ENCODE measurements around the gene PIGU.

The PIGU gene

DNA sequence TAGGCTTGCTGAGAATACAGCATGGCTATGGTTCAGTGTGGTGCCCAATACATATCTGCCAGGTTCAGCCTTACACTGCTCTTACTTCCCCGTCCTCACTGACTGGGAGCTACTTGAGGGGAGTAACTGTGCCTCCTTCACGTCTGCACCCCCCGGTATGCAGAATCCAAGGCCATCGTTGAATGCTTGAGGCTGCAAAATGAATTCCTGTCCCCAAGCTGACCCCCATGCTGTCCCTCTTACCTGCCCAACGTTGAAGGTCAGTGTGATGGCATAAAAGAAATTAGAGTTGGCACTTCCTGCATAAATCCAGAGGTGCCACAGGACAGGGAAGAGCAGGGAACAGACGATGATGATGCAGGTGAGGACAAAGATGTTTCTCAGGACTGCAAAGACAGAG is 102.0 kb downstream of the PIGU start:
- DNase-seq = no peak

- DNase-seq = no peak
These were observed 102.5 kb downstream of the PIGU start for GRCh38 chr20:34574426-34574825.

GRCh38 chr20:34573541-34574300 is 103.2 kb downstream of the PIGU start:
- no peak for DNase-seq

GRCh38 chr20:34571753-34572152 is 105.1 kb downstream of the PIGU start:
- DNase-seq = no peak

GRCh38 chr20:34570859-34571306 is 106.0 kb downstream of the PIGU start:
- DNase-seq = no peak

DNA sequence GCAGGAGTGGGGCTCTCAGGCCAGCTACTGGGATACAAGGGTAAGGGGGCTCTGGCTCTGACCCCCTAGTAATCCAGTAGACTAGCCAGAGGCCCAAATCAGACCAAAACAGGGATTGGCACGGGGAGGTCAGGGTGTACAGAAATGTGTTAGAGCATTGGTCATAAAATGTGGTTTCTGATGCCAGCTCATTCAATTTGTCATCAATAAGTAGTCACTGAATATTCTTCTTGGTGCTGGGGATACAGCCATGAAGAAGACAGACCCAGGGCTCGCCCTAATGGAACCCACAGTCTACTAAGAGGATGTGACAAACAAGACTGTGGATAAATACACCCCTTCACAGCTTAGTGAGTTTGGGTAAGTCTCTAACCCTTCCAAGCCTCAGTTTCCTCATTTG is 107.3 kb downstream of the PIGU start:
- DNase-seq = no peak

GRCh38 chr20:34567892-34568865 is 108.7 kb downstream of the PIGU start:
- no peak for DNase-seq

- peak; percentile 7 for DNase-seq
These were observed 109.7 kb downstream of the PIGU start for GRCh38 chr20:34566978-34567891.

DNA sequence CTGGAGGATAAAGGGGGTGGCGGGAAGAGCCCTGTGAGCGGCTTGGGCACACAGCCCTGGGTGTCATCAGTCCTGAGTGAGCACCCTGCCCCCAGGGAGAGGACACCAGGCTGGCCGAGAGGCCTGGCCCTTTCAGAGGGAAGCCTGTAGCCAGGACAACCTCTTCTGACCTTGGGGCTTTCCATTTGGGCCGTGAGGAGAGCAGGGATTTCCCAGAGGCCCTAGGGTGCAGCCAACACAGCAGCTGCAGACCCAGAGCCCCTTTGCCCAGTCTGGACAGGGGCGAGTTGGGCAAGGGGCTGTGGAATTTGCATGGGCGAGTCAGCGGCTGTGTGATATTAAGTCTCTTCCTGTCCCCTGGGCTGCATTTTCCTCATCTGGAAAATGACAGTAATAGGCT is 112.1 kb downstream of the PIGU start:
- no peak for DNase-seq

- DNase-seq = no peak
These were observed 114.3 kb downstream of the PIGU start for GRCh38 chr20:34562641-34563040.

- no peak for DNase-seq
These were observed 115.2 kb downstream of the PIGU start for GRCh38 chr20:34561661-34562060.

DNA sequence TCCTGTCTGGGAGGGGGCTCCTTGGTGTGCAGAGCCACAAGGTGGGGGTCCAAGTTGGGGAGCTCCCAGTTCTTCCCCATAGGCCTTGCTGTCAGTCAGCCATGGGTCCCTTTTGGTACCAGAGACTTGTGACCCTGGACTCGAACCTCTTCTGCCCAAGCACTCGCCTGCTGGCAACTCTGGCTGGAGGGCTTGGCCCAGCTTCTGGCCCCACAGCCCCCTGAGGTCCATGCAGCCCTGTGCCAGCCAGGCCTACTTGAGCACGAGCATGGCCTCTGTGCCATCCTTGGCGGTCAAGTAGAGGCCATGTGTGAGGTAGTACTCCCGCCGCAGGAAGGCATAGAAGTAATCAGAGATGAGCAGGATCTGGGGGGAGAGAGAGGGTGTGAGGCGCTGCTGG is 116.3 kb downstream of the PIGU start:
- DNase-seq = no peak

GRCh38 chr20:34560141-34560523 is 116.8 kb downstream of the PIGU start:
- DNase-seq = no peak

DNA sequence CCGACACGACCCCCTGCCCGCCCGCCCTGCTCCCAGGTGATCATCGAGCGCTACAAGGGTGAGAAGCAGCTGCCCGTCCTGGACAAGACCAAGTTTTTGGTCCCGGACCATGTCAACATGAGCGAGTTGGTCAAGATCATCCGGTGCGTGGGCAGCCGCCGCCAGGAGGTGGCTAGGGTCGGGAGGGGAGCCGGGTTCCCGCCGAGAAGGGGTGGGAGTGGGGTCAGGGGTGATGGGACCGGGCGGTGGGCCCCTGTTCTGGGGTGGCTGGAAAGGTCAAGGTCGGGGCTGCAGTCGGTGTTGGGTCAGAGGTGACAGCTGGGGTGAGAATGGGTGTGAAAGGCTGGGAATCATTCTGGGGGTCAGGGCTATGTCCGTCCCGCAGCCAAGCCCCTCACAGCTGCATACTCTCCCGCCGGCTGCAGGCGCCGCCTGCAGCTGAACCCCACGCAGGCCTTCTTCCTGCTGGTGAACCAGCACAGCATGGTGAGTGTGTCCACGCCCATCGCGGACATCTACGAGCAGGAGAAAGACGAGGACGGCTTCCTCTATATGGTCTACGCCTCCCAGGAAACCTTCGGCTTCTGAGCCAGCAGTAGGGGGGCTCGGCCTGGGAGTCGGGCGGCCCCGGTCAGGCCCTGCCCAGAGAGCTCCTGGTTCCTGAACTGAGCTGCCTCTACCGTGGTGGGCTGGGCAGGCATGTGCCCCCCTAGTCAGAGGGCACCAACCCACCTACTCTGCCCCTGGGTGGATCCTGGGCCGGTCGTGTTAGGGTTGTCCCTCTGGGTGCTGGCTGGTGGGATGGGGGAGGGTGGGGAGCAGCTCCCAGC is 117.4 kb downstream of the PIGU start:
- no peak for DNase-seq

- DNase-seq = no peak
These were observed 118.3 kb downstream of the PIGU start, which contains the start of gene MAP1LC3A for GRCh38 chr20:34558320-34559218. Gene MAP1LC3A (plus strand): TSS chr20:34558718. CDS start chr20:34558869, 151 bp downstream.

GRCh38 chr20:34557936-34558319 is 119.0 kb downstream of the PIGU start:
- DNase-seq = no peak

DNA sequence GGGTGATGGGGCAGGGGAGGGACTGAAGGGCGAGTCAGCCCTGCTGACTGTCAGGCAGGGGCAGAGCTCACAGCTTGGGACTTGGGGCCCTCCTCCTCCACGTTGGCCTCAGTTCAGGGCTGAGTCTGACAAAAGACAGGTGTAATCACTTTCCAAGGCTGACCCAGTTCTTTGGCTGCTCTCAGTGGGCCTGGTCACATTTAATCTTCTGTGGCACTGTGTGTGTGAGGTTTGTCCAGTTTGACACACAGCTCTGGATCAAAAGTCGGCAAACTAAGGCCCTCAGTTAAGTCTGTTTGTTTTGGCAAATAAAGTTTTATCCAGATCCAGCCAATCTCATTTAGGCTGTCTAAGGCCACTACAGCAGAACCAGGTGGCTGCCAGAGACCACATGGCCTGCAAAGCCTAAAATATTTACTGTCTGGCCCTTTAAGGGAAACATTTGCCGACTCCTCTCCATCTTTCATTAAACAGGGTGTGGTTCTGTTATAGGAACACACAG is 123.5 kb downstream of the PIGU start:
- DNase-seq = no peak

- no peak for DNase-seq
These were observed 124.3 kb downstream of the PIGU start for GRCh38 chr20:34552569-34552968.

GRCh38 chr20:34549929-34550305 is 127.0 kb downstream of the PIGU start:
- DNase-seq = no peak

DNA sequence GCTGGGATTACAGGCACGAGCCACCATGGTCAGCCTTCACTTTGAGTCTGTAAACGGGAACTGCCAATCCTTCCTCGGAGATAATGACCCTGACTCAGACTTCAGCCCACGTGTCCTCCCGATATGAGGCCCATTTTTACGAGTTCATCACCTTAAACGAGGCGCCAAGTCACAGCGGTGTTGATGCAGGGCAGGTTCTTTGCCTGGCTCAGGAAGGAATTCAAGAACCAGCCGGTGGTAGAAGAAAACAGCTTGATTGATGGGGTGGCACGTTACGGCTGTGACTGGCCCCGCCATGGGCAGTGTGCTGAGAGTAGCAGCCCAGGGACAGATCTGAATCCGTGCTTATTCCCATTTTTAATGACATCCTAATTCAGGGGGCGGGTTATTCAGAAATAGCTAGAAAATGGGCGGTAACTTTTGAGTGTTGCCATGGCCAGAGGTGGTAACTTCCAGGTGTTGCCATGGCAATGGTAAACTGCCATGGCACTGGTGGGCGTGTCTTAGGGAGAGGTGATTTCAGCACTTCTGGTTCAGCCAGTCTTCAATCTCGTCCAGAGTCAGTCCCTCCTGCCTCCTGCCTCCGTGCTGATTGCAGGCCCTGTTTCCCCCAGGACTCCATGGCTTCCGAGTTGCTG is 127.5 kb downstream of the PIGU start:
- DNase-seq = no peak
